Subcutaneous abdominal adipose tissue (tissue), 5 donors: ENCODE data around the gene LYZL2.
"Not testable (repeated sequence)": the region's sequence is repeated elsewhere in the genome, so short reads cannot be mapped to it uniquely, and the experiment has no call there.

Experiments used
- H3K27ac ChIP-seq: one replicate; pipeline ENCODE4 v1.7.0; 2013; ENCODE audit warnings: low read depth, mild to moderate bottlenecking, inconsistent platforms, low read length, moderate library complexity
- H3K27me3 ChIP-seq, 5 donors: one replicate each; pipeline ENCODE4 v1.7.0; 2013; ENCODE audit warnings: low read length in 5 of 5, inconsistent platforms in 1 of 5; ENCODE audit not compliant: control insufficient read depth in 5 of 5, insufficient read depth in 4 of 5
- H3K36me3 ChIP-seq, 5 donors: one replicate each; pipeline ENCODE4 v1.7.0; 2013; ENCODE audit warnings: low read length in 5 of 5; ENCODE audit not compliant: control insufficient read depth in 5 of 5, insufficient read depth in 5 of 5
- H3K4me1 ChIP-seq, 5 donors: one replicate each; pipeline ENCODE4 v1.7.0; 2013; ENCODE audit warnings: low read length in 5 of 5, mild to moderate bottlenecking in 3 of 5, moderate library complexity in 1 of 5; ENCODE audit not compliant: control insufficient read depth in 5 of 5, insufficient read depth in 5 of 5
- H3K4me3 ChIP-seq, 5 donors: one replicate each; pipeline ENCODE4 v1.7.0; 2013; ENCODE audit warnings: low read length in 5 of 5, low read depth in 1 of 5
- H3K9ac ChIP-seq, 5 donors: one replicate each; pipeline ENCODE4 v1.7.0; 2013; ENCODE audit warnings: low read length in 5 of 5, mild to moderate bottlenecking in 4 of 5, moderate library complexity in 3 of 5
- H3K9me3 ChIP-seq, 5 donors: one replicate each; pipeline ENCODE4 v1.7.0; 2013; ENCODE audit warnings: low read length in 5 of 5; ENCODE audit not compliant: control insufficient read depth in 5 of 5
- donor health status: healthy.
- donor health status: healthy.
- donor health status: healthy.
- donor health status: healthy.
- donor health status: healthy.

LYZL2 gene

GRCh38 chr10:30639946-30640786 lies 10.6 kb upstream of the LYZL2 start:
- Histone ChIP-seq H3K36me3 (no peaks in the 10 kb centered on the region), H3K9me3 (no peaks in the 10 kb centered on the region), H3K27me3 (peaks cover 0 to 3% (median 0%) of the 10 kb centered on the region in 5 donors), H3K4me1 (peaks cover 2 to 27% (median 6%) of the 10 kb centered on the region in 5 donors), H3K27ac (no peak overlapping the region), H3K4me3 (no peak overlapping the region), H3K9ac (no peak overlapping the region)

GRCh38 chr10:30637881-30638467 lies 8.4 kb upstream of the LYZL2 start:
- no peak overlapping the region for H3K27ac ChIP-seq

GRCh38 chr10:30631188-30631587 lies 1.6 kb upstream of the LYZL2 start:
- no peaks in the 10 kb centered on the region for H3K4me1 ChIP-seq
- H3K27me3 ChIP-seq = peaks cover 0 to under 1% (median 0%) of the 10 kb centered on the region in 5 donors
- no peaks in the 10 kb centered on the region for H3K9me3 ChIP-seq
- no peak overlapping the region for H3K9ac ChIP-seq
- H3K27ac ChIP-seq = no peak overlapping the region
- H3K4me3 ChIP-seq = no peak overlapping the region
- no peaks in the 10 kb centered on the region for H3K36me3 ChIP-seq

More at GRCh38 chr10:30637881-30638467, 8.4 kb upstream of the LYZL2 start:
- Histone ChIP-seq H3K4me3 (no peak overlapping the region), H3K9me3 (no peaks in the 10 kb centered on the region), H3K9ac (no peak overlapping the region), H3K27me3 (no peaks in the 10 kb centered on the region), H3K36me3 (no peaks in the 10 kb centered on the region), H3K4me1 (peaks cover 2 to 18% (median 5%) of the 10 kb centered on the region in 5 donors)

DNA sequence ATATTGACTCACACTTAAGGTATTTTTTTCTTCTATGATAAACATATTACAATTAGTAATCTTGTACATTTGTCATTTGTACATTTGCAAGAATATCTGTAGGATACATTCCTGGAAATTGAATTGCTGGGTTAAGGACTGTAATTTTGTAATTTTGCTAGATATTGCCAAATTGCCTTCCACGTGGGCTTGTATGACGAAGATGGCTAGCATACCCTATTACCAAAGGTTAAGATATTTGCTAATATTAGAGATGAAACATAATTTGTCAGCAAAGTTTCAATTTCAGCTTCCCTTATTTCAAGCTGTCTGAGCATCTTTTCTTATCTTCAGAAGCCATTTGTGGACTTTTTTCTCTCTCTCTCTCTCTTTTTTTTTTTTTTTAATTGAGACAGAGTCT lies 1.0 kb upstream of the LYZL2 start:
- no peaks in the 10 kb centered on the region for H3K9me3 ChIP-seq
- no peak overlapping the region for H3K4me3 ChIP-seq
- H3K27ac ChIP-seq = no peak overlapping the region
- H3K27me3 ChIP-seq = peaks cover 0 to 6% (median 0%) of the 10 kb centered on the region in 5 donors
- H3K36me3 ChIP-seq = no peaks in the 10 kb centered on the region
- H3K4me1 ChIP-seq = no peaks in the 10 kb centered on the region
- no peak overlapping the region for H3K9ac ChIP-seq

DNA sequence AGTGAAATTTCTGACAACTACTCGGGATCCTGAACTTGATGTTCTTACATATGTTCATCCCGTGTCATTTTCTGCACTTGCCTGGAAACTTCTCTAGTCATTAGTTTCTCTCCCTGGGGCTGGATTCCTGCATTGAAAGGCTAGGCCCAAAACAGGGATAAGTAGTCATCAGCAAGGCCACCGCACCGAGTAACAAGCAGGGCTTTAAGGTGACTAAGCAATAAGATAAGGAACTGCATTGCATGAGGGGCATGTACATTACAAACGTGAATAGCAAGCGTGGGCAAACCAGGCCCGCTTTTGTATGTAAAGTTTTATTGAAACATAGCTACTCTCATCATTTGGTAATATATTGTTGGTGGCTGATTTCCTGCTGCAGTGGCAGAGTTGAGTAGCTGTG lies 977 bp downstream of the LYZL2 start:
- not testable (repeated sequence) for H3K9me3 ChIP-seq, H3K4me3 ChIP-seq, H3K4me1 ChIP-seq, H3K27ac ChIP-seq, H3K9ac ChIP-seq, H3K36me3 ChIP-seq, H3K27me3 ChIP-seq

- H3K36me3 ChIP-seq, H3K9ac ChIP-seq, H3K27me3 ChIP-seq, H3K27ac ChIP-seq, H3K9me3 ChIP-seq, H3K4me3 ChIP-seq, H3K4me1 ChIP-seq: not testable (repeated sequence)
Measured at GRCh38 chr10:30626837-30627236, 2.7 kb downstream of the LYZL2 start.

DNA sequence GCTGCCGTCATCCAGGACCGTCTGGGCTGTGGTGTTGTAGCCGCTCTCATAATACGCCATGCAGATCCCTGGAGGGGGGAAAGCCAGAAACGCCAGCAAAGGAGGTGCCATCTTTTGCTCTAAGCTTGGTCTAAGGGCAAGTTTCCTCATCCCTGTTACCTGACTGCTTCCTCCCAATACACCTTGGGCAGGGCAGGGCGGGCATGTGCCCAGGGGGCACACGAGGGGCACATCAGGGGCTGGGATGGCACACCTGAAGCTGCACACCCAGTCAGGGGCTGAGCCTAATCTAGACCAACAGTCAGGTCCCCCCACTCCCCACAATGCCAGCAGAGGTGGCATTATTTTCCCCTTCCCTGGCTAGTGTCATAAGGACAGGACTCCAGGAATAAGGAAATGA lies 3.4 kb downstream of the LYZL2 start:
- not testable (repeated sequence) for H3K4me1 ChIP-seq, H3K9ac ChIP-seq, H3K4me3 ChIP-seq, H3K27ac ChIP-seq, H3K27me3 ChIP-seq, H3K9me3 ChIP-seq, H3K36me3 ChIP-seq

DNA sequence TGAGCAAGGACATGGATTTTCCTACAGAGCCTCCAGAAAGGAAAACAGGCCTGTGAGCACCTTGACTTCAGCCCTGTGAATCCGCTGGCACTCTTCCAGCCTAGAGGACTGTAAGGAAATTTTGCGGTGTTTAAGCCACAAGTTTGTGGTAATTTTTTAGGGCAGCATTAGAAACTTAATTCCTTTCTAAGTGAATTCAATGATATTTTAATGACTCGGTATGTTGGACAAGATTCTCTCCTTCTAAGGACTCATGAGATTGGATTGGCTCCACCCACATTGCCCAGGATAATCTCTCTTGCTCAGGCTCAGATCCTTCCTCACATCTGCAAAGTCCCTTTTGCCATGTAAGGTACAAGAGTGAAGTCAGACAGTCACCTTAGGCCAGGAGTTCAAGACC lies 4.5 kb downstream of the LYZL2 start:
- H3K27me3 ChIP-seq = peaks cover 0 to 6% (median 0%) of the 10 kb centered on the region in 5 donors
- H3K4me1 ChIP-seq = no peaks in the 10 kb centered on the region
- no peaks in the 10 kb centered on the region for H3K36me3 ChIP-seq
- no peak overlapping the region for H3K27ac ChIP-seq
- H3K4me3 ChIP-seq = no peak overlapping the region
- H3K9ac ChIP-seq = no peak overlapping the region
- H3K9me3 ChIP-seq = no peaks in the 10 kb centered on the region

GRCh38 chr10:30619966-30620365 lies 9.6 kb downstream of the LYZL2 start:
- H3K4me1 ChIP-seq = no peaks in the 10 kb centered on the region
- H3K27me3 ChIP-seq = no peaks in the 10 kb centered on the region
- H3K4me3 ChIP-seq = no peak overlapping the region

GRCh38 chr10:30617070-30617469 lies 12.5 kb downstream of the LYZL2 start:
- no peaks in the 10 kb centered on the region for H3K27me3 ChIP-seq
- no peaks in the 10 kb centered on the region for H3K36me3 ChIP-seq
- no peaks in the 10 kb centered on the region for H3K9me3 ChIP-seq
- no peak overlapping the region for H3K9ac ChIP-seq
- no peak overlapping the region for H3K4me3 ChIP-seq
- no peaks in the 10 kb centered on the region for H3K4me1 ChIP-seq
- no peak overlapping the region for H3K27ac ChIP-seq

More at GRCh38 chr10:30619966-30620365, 9.6 kb downstream of the LYZL2 start:
- H3K9ac ChIP-seq = no peak overlapping the region
- H3K27ac ChIP-seq = no peak overlapping the region
- H3K9me3 ChIP-seq = no peaks in the 10 kb centered on the region
- no peaks in the 10 kb centered on the region for H3K36me3 ChIP-seq
